Neural crest cell (in vitro differentiated cells): ENCODE measurements around the gene DNAAF1. TPM values are rescaled to one million over a fixed set of nuclear protein-coding genes. Genes with fewer than 3 reads are reported as not detected.

Source experiments
- DNase-seq: peaks from one replicate; pipeline ENCODE4 v3.0.0; 2021; ENCODE audit warnings: low read depth, mixed read lengths, low spot score
- H3K27ac Mint-ChIP-seq: one replicate; pipeline ENCODE4 v1.8.0; 2021; ENCODE audit warnings: mild to moderate bottlenecking, mixed read lengths; ENCODE audit not compliant: unreplicated experiment
- H3K27me3 Mint-ChIP-seq: 2 replicates; pipeline ENCODE4 v1.8.0; 2021; ENCODE audit warnings: low read depth, mild to moderate bottlenecking, mixed read lengths
- H3K36me3 Mint-ChIP-seq: 2 replicates; pipeline ENCODE4 v1.8.0; 2021; ENCODE audit warnings: low read depth, mild to moderate bottlenecking, mixed read lengths
- H3K4me1 Mint-ChIP-seq: 2 replicates; pipeline ENCODE4 v1.8.0; 2021; ENCODE audit warnings: mixed read lengths
- H3K4me3 Mint-ChIP-seq: one replicate; pipeline ENCODE4 v1.8.0; 2021; ENCODE audit warnings: mild to moderate bottlenecking, mixed read lengths
- H3K9me3 Mint-ChIP-seq: 2 replicates; pipeline ENCODE4 v1.8.0; 2021; ENCODE audit warnings: mixed read lengths
- total RNA-seq: library from RNA; stranded (reverse); gene quantifications from 2 replicates; pipeline ENCODE4 v1.2.1, GENCODE V29; 2021
- TF ChIP-seq, protein P1 (sequence below): fragments of 200-600 bp; sonication (generic); conservative IDR thresholded peaks from 2 replicates; pipeline ENCODE4 v1.5.0; 2021; ENCODE audit warnings: antibody characterized with exemption, mild to moderate bottlenecking

The DNAAF1 gene
- total RNA-seq, 1 donor from 2014 or later: 0.35 TPM

DNA sequence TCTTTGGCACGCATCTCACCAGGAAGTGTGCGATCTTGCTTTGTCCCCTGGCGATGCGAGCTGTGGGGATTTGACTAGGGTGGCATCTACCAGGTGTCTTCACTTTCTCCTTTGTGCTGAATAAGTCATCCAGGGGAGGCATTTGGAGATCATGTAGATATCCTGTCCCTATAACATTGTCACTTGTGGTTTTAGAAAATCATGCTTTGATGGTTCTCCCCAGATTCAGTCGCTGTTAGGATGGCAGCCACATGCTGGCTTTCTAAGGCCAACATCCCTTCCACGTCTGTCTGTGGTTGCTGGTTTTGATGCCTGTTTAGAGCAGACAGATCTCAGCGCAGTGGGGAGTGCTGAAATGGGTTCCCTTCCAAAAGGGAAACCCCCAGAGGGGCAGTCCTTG lies 48.4 kb downstream of the DNAAF1 start:
- H3K27ac Mint-ChIP-seq: no peak overlapping the region
- H3K27me3 Mint-ChIP-seq: no peaks in the 10 kb centered on the region
- no peaks in the 10 kb centered on the region for H3K36me3 Mint-ChIP-seq
- H3K4me3 Mint-ChIP-seq: no peak overlapping the region
- TF ChIP-seq, protein P1, sequence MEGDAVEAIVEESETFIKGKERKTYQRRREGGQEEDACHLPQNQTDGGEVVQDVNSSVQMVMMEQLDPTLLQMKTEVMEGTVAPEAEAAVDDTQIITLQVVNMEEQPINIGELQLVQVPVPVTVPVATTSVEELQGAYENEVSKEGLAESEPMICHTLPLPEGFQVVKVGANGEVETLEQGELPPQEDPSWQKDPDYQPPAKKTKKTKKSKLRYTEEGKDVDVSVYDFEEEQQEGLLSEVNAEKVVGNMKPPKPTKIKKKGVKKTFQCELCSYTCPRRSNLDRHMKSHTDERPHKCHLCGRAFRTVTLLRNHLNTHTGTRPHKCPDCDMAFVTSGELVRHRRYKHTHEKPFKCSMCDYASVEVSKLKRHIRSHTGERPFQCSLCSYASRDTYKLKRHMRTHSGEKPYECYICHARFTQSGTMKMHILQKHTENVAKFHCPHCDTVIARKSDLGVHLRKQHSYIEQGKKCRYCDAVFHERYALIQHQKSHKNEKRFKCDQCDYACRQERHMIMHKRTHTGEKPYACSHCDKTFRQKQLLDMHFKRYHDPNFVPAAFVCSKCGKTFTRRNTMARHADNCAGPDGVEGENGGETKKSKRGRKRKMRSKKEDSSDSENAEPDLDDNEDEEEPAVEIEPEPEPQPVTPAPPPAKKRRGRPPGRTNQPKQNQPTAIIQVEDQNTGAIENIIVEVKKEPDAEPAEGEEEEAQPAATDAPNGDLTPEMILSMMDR: no peak
- DNase-seq: no peak
- H3K9me3 Mint-ChIP-seq: no peaks in the 10 kb centered on the region
- H3K4me1 Mint-ChIP-seq: no peaks in the 10 kb centered on the region

DNA sequence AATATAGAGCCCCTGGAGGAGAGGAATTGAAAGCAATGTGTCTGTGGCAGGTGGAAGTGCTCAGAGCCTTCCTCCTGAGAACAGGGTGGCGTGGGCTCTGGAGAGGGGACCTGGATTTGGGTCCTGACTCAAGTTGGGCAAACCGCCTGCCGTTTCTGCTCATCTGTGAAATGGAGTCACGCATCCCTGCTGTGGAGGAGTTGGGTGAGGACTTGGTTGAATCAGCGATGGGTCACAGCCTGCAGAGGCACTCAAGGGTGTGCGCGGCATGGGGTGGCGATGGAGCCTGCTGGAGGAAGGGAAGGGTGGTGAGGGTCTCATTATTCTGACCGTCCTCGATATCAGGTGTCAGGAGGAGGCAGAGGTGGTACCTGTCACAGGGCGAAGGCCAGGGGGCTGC lies 48.9 kb downstream of the DNAAF1 start:
- H3K4me3 Mint-ChIP-seq: no peak overlapping the region
- H3K36me3 Mint-ChIP-seq: no peaks in the 10 kb centered on the region

DNA sequence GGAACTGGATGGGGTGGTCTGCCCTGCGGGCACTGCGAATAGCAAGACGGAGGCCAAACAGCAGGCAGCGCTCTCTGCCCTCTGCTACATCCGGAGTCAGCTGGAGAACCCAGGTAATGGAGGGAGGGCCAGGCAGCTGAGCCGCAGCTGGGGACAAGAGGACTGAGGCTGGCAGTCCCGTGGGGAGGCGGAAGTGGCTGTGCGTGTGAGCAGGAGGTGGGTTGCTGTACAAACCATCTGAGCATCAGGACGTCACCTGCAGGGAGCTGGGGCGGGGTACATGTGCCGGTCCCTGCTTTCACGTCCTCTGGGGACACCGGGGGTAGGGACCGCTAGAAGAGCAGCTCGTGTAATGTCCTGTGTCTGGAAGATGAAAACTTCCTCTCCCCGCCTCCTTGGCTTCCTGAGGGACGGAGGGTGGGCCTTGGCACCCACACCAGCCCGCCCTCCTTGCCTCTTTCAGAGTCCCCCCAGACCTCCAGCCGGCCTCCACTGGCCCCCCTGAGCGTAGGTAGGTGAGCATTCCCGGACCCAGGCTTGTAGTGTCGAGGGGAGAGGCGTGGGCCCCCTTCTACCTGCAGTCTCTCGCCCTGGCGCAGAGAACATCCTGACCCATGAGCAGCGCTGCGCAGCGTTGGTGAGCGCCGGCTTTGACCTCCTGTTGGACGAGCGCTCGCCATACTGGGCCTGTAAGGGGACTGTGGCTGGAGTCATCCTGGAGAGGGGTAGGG lies 49.5 kb downstream of the DNAAF1 start:
- H3K27me3 Mint-ChIP-seq: no peaks in the 10 kb centered on the region
- DNase-seq: no peak
- H3K36me3 Mint-ChIP-seq: no peaks in the 10 kb centered on the region
- TF ChIP-seq, protein P1: no peak
- no peaks in the 10 kb centered on the region for H3K9me3 Mint-ChIP-seq
- no peak overlapping the region for H3K27ac Mint-ChIP-seq
- no peaks in the 10 kb centered on the region for H3K4me1 Mint-ChIP-seq
- H3K4me3 Mint-ChIP-seq: no peak overlapping the region

More for the DNA sequence above, 48.9 kb downstream of the DNAAF1 start:
- Mint-ChIP-seq H3K27ac (no peak overlapping the region), H3K9me3 (no peaks in the 10 kb centered on the region), H3K4me1 (no peaks in the 10 kb centered on the region), H3K27me3 (no peaks in the 10 kb centered on the region)
- DNase-seq: no peak
- TF ChIP-seq, protein P1: no peak

DNA sequence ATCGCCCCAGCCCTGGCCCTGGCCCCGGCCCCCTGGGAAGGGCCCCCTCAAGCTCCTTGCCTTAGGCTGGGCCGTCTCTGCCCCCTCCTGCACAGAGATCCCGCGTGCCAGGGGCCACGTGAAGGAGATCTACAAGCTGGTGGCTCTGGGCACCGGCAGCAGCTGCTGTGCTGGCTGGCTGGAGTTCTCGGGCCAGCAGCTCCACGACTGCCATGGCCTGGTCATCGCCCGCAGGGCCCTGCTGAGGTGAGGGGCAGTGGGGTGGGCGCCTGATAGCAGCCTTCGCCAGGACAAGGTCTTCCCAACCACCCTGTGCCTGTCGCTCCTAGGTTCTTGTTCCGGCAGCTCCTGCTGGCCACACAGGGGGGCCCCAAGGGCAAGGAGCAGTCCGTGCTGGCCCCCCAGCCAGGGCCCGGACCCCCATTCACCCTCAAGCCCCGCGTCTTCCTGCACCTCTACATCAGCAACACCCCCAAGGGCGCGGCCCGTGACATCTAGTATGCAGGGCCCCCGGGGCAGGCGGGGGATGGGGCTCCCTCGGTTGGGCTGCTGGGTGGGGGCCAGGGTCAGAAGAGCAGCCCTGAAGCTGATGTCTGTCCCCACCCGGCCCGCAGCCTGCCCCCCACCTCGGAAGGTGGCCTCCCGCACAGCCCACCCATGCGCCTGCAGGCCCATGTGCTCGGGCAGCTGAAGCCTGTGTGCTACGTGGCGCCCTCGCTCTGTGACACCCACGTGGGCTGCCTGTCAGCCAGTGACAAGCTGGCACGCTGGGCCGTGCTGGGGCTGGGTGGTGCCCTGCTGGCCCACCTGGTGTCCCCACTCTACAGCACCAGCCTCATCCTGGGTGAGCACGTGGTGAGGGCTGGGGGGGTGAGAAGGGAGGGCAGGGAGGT lies 50.3 kb downstream of the DNAAF1 start:
- Mint-ChIP-seq H3K4me3 (no peak overlapping the region), H3K27me3 (no peaks in the 10 kb centered on the region), H3K27ac (no peak overlapping the region), H3K9me3 (no peaks in the 10 kb centered on the region), H3K36me3 (no peaks in the 10 kb centered on the region), H3K4me1 (no peaks in the 10 kb centered on the region)
- DNase-seq: no peak
- TF ChIP-seq, protein P1: no peak

DNA sequence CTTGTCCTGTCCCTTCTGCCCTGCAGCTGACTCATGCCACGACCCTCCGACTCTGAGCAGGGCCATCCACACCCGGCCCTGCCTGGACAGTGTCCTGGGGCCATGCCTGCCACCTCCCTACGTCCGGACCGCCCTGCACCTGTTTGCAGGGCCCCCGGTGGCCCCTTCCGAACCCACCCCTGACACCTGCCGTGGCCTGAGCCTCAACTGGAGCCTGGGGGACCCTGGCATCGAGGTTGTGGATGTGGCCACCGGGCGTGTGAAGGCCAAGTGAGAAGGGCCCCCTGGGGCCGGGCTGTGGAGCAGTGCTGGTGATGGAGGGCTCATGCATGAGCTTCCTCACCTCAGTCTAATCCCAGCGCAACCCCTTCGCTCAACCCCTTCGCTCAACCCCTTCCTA lies 51.0 kb downstream of the DNAAF1 start:
- no peak overlapping the region for H3K27ac Mint-ChIP-seq

More for the DNA sequence above, 51.0 kb downstream of the DNAAF1 start:
- no peak overlapping the region for H3K4me3 Mint-ChIP-seq
- no peaks in the 10 kb centered on the region for H3K27me3 Mint-ChIP-seq
- no peak for DNase-seq
- no peaks in the 10 kb centered on the region for H3K9me3 Mint-ChIP-seq
- TF ChIP-seq, protein P1: no peak
- no peaks in the 10 kb centered on the region for H3K36me3 Mint-ChIP-seq
- no peaks in the 10 kb centered on the region for H3K4me1 Mint-ChIP-seq
